ENCODE measurements around the gene GPATCH2L.

GPATCH2L gene

GRCh38 chr14:76219873-76220272, 68.2 kb downstream of the GPATCH2L start:
- no CpG with 5 or more reads among the region's 3 CpGs for WGBS (ENCODE audit: insufficient coverage, insufficient read length)
- H3K27me3 ChIP-seq (ENCODE audit: control insufficient read depth, insufficient read depth, low read length), result no peaks in the 10 kb centered on the region
- no peaks in the 10 kb centered on the region for H3K4me1 ChIP-seq (ENCODE audit: control insufficient read depth, insufficient read depth, low read length)
- H3K27ac ChIP-seq (ENCODE audit: low read length), result no peak overlapping the region
- no peak overlapping the region for H3K4me3 ChIP-seq (ENCODE audit: low read length)
- no peak for DNase-seq (ENCODE audit: low read depth, low spot score)
- H3K36me3 ChIP-seq (ENCODE audit: control insufficient read depth, insufficient read depth, low read length), result no peaks in the 10 kb centered on the region
- H3K9me3 ChIP-seq (ENCODE audit: control insufficient read depth, insufficient read depth, low read length), result no peaks in the 10 kb centered on the region

GRCh38 chr14:76227450-76228050, 75.8 kb downstream of the GPATCH2L start:
- no peak overlapping the region for H3K27ac ChIP-seq (ENCODE audit: low read length)
- H3K4me1 ChIP-seq (ENCODE audit: control insufficient read depth, insufficient read depth, low read length), result no peaks in the 10 kb centered on the region
- H3K27me3 ChIP-seq (ENCODE audit: control insufficient read depth, insufficient read depth, low read length), result no peaks in the 10 kb centered on the region
- no peaks in the 10 kb centered on the region for H3K36me3 ChIP-seq (ENCODE audit: control insufficient read depth, insufficient read depth, low read length)
- no CpG with 5 or more reads among the region's 10 CpGs for WGBS (ENCODE audit: insufficient coverage, insufficient read length)
- H3K4me3 ChIP-seq (ENCODE audit: low read length), result no peak overlapping the region
- no peak for DNase-seq (ENCODE audit: low read depth, low spot score)
- no peaks in the 10 kb centered on the region for H3K9me3 ChIP-seq (ENCODE audit: control insufficient read depth, insufficient read depth, low read length)

GRCh38 chr14:76228138-76228537, 76.4 kb downstream of the GPATCH2L start:
- no peak for DNase-seq (ENCODE audit: low read depth, low spot score)
- no peak overlapping the region for H3K4me3 ChIP-seq (ENCODE audit: low read length)
- no CpG with 5 or more reads among the region's 10 CpGs for WGBS (ENCODE audit: insufficient coverage, insufficient read length)
- H3K9me3 ChIP-seq (ENCODE audit: control insufficient read depth, insufficient read depth, low read length), result no peaks in the 10 kb centered on the region
- no peaks in the 10 kb centered on the region for H3K36me3 ChIP-seq (ENCODE audit: control insufficient read depth, insufficient read depth, low read length)
- no peak overlapping the region for H3K27ac ChIP-seq (ENCODE audit: low read length)
- no peaks in the 10 kb centered on the region for H3K4me1 ChIP-seq (ENCODE audit: control insufficient read depth, insufficient read depth, low read length)
- no peaks in the 10 kb centered on the region for H3K27me3 ChIP-seq (ENCODE audit: control insufficient read depth, insufficient read depth, low read length)

GRCh38 chr14:76232800-76233199, 81.1 kb downstream of the GPATCH2L start:
- WGBS (ENCODE audit: insufficient coverage, insufficient read length), result no CpG with 5 or more reads among the region's 4 CpGs
- H3K27ac ChIP-seq (ENCODE audit: low read length), result no peak overlapping the region
- H3K9me3 ChIP-seq (ENCODE audit: control insufficient read depth, insufficient read depth, low read length), result no peaks in the 10 kb centered on the region
- peaks cover 2% of the 10 kb centered on the region; the same call in 1 of the 2 replicates for H3K4me1 ChIP-seq (ENCODE audit: control insufficient read depth, insufficient read depth, low read length)
- H3K27me3 ChIP-seq (ENCODE audit: control insufficient read depth, insufficient read depth, low read length), result no peaks in the 10 kb centered on the region
- no peak overlapping the region for H3K4me3 ChIP-seq (ENCODE audit: low read length)
- H3K36me3 ChIP-seq (ENCODE audit: control insufficient read depth, insufficient read depth, low read length), result no peaks in the 10 kb centered on the region
- DNase-seq (ENCODE audit: low read depth, low spot score), result no peak

GRCh38 chr14:76235628-76236027, 83.9 kb downstream of the GPATCH2L start:
- no peak overlapping the region for H3K27ac ChIP-seq (ENCODE audit: low read length)
- no peak for DNase-seq (ENCODE audit: low read depth, low spot score)
- no peaks in the 10 kb centered on the region for H3K9me3 ChIP-seq (ENCODE audit: control insufficient read depth, insufficient read depth, low read length)
- H3K4me3 ChIP-seq (ENCODE audit: low read length), result no peak overlapping the region
- WGBS (ENCODE audit: insufficient coverage, insufficient read length), result no CpG with 5 or more reads among the region's 2 CpGs
- no peaks in the 10 kb centered on the region for H3K27me3 ChIP-seq (ENCODE audit: control insufficient read depth, insufficient read depth, low read length)
- no peaks in the 10 kb centered on the region for H3K36me3 ChIP-seq (ENCODE audit: control insufficient read depth, insufficient read depth, low read length)
- peaks cover 2% of the 10 kb centered on the region; the same call in 1 of the 2 replicates for H3K4me1 ChIP-seq (ENCODE audit: control insufficient read depth, insufficient read depth, low read length)

GRCh38 chr14:76236172-76237130, 84.7 kb downstream of the GPATCH2L start:
- DNase-seq (ENCODE audit: low read depth, low spot score), result no peak
- WGBS (ENCODE audit: insufficient coverage, insufficient read length), result no CpG with 5 or more reads among the region's 13 CpGs

GRCh38 chr14:76237349-76237990, 85.7 kb downstream of the GPATCH2L start:
- H3K4me1 ChIP-seq (ENCODE audit: control insufficient read depth, insufficient read depth, low read length), result peaks cover 2% of the 10 kb centered on the region; the same call in 1 of the 2 replicates
- H3K4me3 ChIP-seq (ENCODE audit: low read length), result no peak overlapping the region
- no peak overlapping the region for H3K27ac ChIP-seq (ENCODE audit: low read length)
- H3K36me3 ChIP-seq (ENCODE audit: control insufficient read depth, insufficient read depth, low read length), result no peaks in the 10 kb centered on the region
- H3K27me3 ChIP-seq (ENCODE audit: control insufficient read depth, insufficient read depth, low read length), result no peaks in the 10 kb centered on the region
- no peak for DNase-seq (ENCODE audit: low read depth, low spot score)
- no CpG with 5 or more reads among the region's 6 CpGs for WGBS (ENCODE audit: insufficient coverage, insufficient read length)
- no peaks in the 10 kb centered on the region for H3K9me3 ChIP-seq (ENCODE audit: control insufficient read depth, insufficient read depth, low read length)

More at GRCh38 chr14:76236172-76237130, 84.7 kb downstream of the GPATCH2L start:
- Histone ChIP-seq H3K4me3 (ENCODE audit: low read length) (no peak overlapping the region), H3K36me3 (ENCODE audit: control insufficient read depth, insufficient read depth, low read length) (no peaks in the 10 kb centered on the region), H3K4me1 (ENCODE audit: control insufficient read depth, insufficient read depth, low read length) (peaks cover 2% of the 10 kb centered on the region; the same call in 1 of the 2 replicates), H3K9me3 (ENCODE audit: control insufficient read depth, insufficient read depth, low read length) (no peaks in the 10 kb centered on the region), H3K27ac (ENCODE audit: low read length) (no peak overlapping the region), H3K27me3 (ENCODE audit: control insufficient read depth, insufficient read depth, low read length) (no peaks in the 10 kb centered on the region)

GRCh38 chr14:76245097-76245496, 93.4 kb downstream of the GPATCH2L start:
- Histone ChIP-seq H3K36me3 (ENCODE audit: control insufficient read depth, insufficient read depth, low read length) (no peaks in the 10 kb centered on the region), H3K27me3 (ENCODE audit: control insufficient read depth, insufficient read depth, low read length) (no peaks in the 10 kb centered on the region), H3K27ac (ENCODE audit: low read length) (no peak overlapping the region), H3K4me3 (ENCODE audit: low read length) (no peak overlapping the region), H3K4me1 (ENCODE audit: control insufficient read depth, insufficient read depth, low read length) (no peaks in the 10 kb centered on the region), H3K9me3 (ENCODE audit: control insufficient read depth, insufficient read depth, low read length) (no peaks in the 10 kb centered on the region)
- no peak for DNase-seq (ENCODE audit: low read depth, low spot score)
- no CpG with 5 or more reads among the region's 1 CpG for WGBS (ENCODE audit: insufficient coverage, insufficient read length)

- no peaks in the 10 kb centered on the region for H3K4me1 ChIP-seq (ENCODE audit: control insufficient read depth, insufficient read depth, low read length)
- H3K36me3 ChIP-seq (ENCODE audit: control insufficient read depth, insufficient read depth, low read length), result no peaks in the 10 kb centered on the region
- no peak overlapping the region for H3K4me3 ChIP-seq (ENCODE audit: low read length)
- no peak for DNase-seq (ENCODE audit: low read depth, low spot score)
- H3K27me3 ChIP-seq (ENCODE audit: control insufficient read depth, insufficient read depth, low read length), result no peaks in the 10 kb centered on the region
- no peak overlapping the region for H3K27ac ChIP-seq (ENCODE audit: low read length)
- no CpG with 5 or more reads among the region's 9 CpGs for WGBS (ENCODE audit: insufficient coverage, insufficient read length)
- no peaks in the 10 kb centered on the region for H3K9me3 ChIP-seq (ENCODE audit: control insufficient read depth, insufficient read depth, low read length)
These were observed 98.6 kb downstream of the GPATCH2L start for GRCh38 chr14:76250302-76250701.

GRCh38 chr14:76252471-76252870, 100.7 kb downstream of the GPATCH2L start:
- WGBS (ENCODE audit: insufficient coverage, insufficient read length), result no CpG with 5 or more reads among the region's 3 CpGs

More at GRCh38 chr14:76252471-76252870, 100.7 kb downstream of the GPATCH2L start:
- Histone ChIP-seq H3K9me3 (ENCODE audit: control insufficient read depth, insufficient read depth, low read length) (no peaks in the 10 kb centered on the region), H3K27ac (ENCODE audit: low read length) (no peak overlapping the region), H3K4me3 (ENCODE audit: low read length) (no peak overlapping the region), H3K4me1 (ENCODE audit: control insufficient read depth, insufficient read depth, low read length) (no peaks in the 10 kb centered on the region), H3K36me3 (ENCODE audit: control insufficient read depth, insufficient read depth, low read length) (no peaks in the 10 kb centered on the region), H3K27me3 (ENCODE audit: control insufficient read depth, insufficient read depth, low read length) (no peaks in the 10 kb centered on the region)
- no peak for DNase-seq (ENCODE audit: low read depth, low spot score)
